ENCODE measurements around the gene NUP35.

GRCh38 chr2:183105402-183106134, 18.7 kb upstream of the NUP35 start:
- no peak for TF ChIP-seq EP300 (IDR thresholded peaks at IDR 0.05)
- no peak for TF ChIP-seq CTCF (IDR thresholded peaks at IDR 0.05)
- no peak for TF ChIP-seq POLR2A (IDR thresholded peaks at IDR 0.05)
